Measurements from ENCODE around the gene COQ10B.

Gene COQ10B

GRCh38 chr2:197502685-197503084 lies 49.3 kb downstream of the COQ10B start:
- no peak for DNase-seq

DNA sequence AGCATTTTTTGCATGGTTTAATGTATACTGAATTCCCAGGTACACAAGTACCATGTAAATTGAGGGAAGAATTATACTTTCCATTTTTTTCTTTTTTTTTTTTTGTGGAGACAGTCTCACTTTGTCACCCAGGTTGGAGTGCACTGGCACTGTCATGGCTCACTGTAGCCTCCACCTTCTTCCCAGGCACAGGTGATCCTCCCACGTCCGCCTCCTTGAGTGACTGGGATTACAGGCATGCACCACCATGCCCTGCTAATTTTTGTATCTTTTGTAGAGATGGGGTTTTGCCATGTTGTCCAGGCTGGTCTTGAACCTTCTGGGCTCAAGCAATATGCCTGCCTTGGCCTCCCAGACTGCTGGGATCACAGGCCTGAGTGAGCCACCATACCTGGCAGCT lies 50.6 kb downstream of the COQ10B start:
- DNase-seq: no peak

DNA sequence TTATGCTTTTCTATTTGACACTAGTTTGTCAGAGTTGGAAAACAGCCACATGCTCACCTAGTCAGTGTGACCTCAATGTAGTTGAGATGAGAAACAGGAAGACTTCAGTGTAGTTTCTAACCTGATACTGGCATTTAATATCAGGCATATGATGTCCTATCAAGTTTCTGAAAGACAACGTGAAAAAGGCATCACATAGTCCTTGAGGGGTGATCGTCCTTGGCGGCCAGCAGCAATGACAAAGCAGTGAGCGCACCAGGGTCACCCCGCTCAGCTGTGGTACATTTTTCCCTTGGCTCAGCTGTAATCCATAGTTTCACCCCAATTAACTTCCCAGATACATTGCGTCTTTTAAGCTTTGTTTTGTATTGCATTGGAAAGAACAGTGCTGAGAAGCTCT lies 51.2 kb downstream of the COQ10B start:
- no peak for DNase-seq

DNA sequence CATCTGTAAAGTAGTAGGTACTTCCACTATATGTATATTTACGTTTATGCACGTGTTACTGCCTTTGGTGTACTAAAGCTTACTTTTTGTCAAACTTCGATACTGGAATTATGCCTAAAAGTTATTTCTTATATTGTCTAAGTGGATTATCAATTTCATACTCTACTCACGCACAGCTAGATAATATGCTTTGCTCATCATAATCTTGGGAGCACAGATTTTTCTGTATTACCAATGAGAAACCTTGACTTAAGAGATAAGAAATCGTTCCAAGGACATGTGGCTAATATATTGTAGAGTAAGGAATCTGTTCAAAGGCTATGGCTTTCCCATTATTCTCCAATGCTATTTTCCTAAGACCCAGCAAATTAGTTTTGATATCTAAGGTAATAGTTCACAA lies 53.3 kb downstream of the COQ10B start:
- no peak for DNase-seq

DNA sequence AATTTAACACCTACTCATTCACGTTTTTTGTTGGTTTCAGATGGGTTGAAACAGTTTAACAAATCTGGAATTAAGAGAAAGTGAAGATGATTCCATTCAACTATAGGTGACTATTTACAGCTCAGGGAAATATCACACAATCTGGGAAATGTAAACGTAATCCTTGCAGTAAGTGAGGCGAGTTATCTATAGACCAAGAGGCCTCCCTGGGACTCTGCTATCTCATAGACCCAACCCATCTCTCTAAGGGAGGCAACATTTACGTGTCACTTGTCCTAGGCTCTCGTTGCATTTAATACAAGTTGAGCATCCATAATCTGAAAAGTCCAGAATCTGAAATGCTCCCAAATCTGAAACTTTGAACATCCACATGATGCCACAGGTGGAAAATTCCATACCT lies 60.6 kb downstream of the COQ10B start:
- DNase-seq: no peak

- no peak for DNase-seq
Measured at GRCh38 chr2:197514754-197515153, 61.4 kb downstream of the COQ10B start.

GRCh38 chr2:197515315-197515738 lies 62.0 kb downstream of the COQ10B start:
- DNase-seq: no peak

DNA sequence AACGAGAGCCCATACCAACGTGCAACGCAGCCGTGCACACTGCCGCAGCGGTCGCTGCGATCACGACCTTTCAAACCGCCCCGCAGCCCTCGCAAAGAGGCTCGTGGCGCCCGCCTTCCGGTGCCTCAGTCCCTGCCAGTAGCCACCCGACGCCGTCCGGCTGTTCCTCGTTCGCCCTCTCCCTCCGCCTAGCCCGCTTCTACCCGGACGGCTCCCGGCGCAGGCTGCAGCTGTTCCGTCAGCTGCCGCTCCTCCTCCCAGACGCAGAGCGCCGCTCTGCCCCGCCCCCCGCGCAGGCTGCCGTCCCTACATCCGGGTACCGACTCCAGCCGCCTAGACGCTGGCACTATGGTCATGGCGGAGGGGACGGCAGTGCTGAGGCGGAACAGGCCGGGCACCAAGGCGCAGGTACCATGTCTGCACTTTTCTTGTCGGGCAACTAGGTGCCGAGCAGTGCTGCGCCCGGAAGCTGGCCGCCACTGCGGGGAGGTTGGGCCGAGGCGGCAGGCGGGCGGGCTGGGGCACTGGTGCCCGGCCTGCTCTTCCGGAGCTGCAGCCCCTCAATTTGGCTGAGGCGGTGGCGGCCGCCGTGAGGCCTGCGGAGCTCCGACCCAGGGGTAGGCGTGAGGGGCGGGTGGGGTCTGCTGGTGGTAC lies 62.5 kb downstream of the COQ10B start, which contains the start of gene MOB4:
Gene MOB4, plus strand, starts transcription at position 328 of the 654 bp plus-strand sequence. Its CDS starts 21 bp downstream, at position 349.
- peak; percentile 93 for DNase-seq

DNA sequence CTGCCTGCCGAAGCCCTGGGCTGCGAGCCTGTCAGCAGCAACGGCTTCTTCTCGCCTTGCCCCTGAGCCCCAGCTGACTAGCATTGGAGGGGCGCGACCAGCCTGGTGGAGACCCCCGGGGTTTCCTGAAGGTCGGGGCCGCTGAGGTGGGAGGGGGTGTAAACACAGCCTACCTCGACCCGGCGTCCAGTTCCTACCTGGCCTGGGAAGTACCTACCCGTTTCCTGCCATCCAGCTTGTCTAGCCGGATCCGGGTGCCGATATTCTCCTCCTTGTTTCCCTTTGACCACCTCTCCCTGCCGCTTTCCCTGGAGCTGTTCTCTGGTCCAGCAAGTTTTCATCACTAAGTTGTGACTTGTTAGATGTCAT lies 63.0 kb downstream of the COQ10B start:
- no peak for DNase-seq

DNA sequence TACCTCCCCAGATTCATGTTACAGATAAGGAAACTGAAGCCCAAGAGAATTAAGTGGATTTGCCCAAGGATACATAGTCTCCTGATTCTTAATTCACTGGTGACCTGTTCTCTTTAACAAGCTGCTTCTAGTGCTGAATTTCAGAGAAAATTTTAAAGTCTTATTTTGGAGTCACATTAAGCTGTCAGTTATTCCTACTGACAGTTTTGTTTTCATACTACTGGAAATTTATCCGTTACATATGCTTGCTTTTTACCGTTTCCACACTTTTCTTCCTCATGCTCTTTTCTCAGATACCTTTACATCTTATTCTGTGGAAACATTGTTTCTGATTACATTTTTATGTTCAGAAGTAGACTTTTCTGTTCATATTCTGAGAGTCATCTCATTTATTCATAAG lies 63.8 kb downstream of the COQ10B start:
- DNase-seq: no peak
